Measurements from ENCODE around the gene CACNA2D1.

The CACNA2D1 gene

DNA sequence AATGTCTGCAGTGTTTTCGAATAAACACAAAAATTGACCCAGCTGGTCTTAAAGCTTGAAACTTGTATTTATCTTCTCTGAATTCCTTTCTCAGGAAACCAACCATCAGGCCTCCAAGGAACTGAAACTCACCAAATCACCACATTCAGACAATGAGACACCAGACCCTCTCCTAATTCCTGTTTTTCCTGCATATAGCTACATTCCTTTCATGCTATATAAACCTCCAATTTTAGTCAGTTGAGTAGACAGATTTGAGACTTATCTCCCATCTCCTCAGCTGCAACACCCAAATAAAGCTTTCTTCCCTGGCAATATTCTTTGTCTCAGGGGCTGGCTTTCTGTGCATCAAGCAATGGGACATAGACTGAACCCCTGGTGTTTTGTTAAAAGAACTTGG is 317.0 kb downstream of the CACNA2D1 start:
- no peak for DNase-seq (ENCODE audit: low spot score)
- no peak for FAIRE-seq

DNA sequence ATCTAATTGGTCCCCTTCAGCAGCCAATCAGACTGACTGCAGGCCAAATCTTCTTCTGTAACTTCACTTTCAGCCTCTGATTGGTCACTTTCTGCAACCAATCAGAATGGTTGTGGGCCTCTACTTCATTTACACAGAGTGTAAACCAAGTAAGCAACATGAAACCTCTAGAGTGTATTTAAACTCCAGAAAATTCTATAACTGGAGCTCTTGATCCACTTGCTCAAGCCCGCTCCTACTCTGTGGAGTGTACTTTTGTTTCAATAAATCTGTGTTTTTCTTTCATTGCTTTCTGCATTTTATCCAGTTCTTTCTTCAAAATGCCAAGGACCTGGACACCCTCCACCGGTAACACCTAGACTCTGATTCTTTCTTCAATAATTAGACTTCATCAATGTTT is 319.1 kb downstream of the CACNA2D1 start:
- FAIRE-seq = no peak

DNA sequence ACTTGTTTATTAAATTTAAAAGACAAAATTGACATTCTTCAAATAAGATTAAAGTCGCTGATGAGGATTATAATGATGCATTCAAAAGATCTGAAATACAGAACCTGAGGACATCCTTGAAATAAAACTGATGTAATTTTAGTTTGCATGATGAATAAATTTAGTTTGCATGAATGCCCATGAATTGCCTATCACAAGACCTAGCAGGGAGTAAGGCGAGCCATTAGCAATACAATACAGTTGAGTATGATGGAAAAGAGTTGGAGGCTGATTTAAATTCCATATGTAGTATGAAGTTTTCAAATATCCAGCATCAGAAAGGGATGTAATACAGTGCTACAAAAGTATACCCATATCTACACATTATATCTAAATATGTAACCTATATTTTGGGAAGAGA is 321.3 kb downstream of the CACNA2D1 start:
- no peak for FAIRE-seq

More for the DNA sequence above, 319.1 kb downstream of the CACNA2D1 start:
- DNase-seq (ENCODE audit: low spot score) = no peak

DNA sequence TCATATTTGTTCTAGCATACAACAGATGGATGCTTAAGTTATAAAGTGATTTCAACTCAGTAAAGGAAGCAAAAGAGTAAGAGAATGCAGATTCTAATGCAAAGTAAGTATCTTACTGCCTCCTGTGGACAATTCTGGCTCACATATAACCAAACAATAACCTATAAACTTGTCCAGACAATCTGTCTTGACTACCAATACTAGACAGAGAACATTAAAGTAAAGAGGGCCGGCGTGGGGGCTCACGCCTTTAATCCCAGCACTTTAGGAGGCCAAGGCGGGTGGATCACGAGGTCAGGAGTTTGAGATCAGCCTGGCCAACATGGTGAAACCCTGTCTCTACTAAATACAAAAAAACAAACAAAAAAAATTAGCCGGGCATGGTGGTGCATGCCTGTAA is 329.3 kb downstream of the CACNA2D1 start:
- no peak for FAIRE-seq
- DNase-seq (ENCODE audit: low spot score) = no peak

More for the DNA sequence above, 321.3 kb downstream of the CACNA2D1 start:
- DNase-seq (ENCODE audit: low spot score) = no peak

DNA sequence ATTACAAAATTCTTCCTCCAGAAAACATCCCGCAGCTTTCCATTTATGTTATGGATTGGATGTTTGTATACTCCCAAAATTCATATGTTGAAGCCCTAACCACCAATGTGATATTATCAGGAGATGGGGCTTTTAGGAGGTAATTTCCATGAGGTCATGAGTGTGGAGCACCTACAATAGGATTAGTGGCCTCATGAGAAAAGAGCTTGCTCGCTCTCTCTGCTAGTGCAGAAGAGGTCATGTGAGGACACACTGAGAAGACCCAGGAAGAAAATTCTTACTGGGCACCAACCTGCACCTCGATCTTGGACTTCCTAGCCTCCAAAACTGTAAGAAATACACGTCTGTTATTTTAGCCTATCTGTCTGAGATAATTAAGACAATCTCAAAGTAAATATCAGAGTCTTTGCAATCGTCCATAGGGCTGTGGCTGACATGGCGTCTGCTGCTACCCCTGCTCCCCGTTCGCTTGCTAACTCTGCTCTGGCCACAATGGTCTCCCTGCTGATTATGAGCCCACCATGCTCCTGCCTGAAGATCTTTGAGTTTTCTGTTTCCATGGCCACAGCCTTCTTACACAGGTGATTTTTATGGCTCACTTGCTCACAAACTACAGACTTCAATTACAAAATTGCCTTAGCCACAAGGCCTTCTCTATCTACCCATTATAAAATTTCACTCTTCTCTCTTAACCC is 333.3 kb downstream of the CACNA2D1 start:
- DNase-seq (ENCODE audit: low spot score) (no peak), FAIRE-seq (no peak)

DNA sequence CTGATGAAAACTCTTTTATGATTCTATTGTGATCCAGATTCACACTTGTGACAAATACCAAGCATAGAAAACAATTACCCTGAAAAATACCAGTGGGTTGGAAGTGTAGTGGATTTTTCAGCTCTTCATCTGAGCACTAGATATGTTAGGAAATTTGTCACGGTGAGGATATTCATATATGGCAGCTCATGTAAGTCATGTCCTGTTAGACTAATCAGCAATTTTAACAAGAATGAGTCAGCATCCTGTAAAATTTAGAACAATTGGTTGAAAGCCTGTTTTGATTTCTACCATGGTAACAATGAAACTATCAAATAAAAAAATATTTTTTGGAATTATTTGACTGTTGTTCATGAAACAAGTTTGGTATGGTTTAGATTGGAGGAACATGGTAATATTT is 334.3 kb downstream of the CACNA2D1 start:
- DNase-seq (ENCODE audit: low spot score) (peak; percentile 18), FAIRE-seq (no peak)

DNA sequence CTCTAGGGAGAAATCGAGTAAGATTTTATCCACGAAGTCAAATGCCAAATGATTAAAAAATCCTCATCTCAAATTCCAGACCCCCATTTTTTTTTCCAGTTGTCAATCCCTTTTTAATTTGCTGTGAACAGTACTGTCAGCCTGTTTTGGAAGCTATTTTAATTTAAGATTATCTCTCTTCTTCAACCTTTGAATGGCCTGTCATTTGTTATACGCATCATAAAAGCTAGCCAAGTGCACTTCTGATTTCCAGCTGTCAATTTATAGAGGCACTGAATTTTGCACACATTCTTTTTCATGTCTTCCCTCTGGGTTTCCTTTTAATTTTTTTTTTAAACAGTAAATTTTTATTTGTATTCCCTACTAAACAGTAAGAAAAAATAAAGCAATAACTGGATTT is 337.4 kb downstream of the CACNA2D1 start:
- DNase-seq (ENCODE audit: low spot score) (no peak), FAIRE-seq (no peak)

DNA sequence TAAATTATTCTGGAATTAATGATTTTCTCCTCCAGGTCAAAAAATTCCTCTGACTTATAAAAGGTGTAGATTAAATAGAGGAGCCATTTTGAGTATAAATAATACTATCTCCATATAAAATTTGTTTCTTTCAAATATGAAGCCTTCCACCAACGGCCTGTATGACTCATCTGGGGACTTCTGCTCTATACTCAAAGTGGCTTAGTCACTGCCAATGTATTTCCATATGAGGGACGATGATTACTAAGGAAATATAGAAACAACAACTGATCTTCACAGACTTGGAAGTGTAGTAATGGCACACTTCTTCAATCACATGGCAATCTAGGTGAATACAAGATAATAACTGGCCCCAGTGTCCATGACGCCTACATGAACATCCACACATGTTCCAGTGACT is 338.1 kb downstream of the CACNA2D1 start:
- DNase-seq (ENCODE audit: low spot score) = peak; percentile 54
- peak; percentile 52 for FAIRE-seq

DNA sequence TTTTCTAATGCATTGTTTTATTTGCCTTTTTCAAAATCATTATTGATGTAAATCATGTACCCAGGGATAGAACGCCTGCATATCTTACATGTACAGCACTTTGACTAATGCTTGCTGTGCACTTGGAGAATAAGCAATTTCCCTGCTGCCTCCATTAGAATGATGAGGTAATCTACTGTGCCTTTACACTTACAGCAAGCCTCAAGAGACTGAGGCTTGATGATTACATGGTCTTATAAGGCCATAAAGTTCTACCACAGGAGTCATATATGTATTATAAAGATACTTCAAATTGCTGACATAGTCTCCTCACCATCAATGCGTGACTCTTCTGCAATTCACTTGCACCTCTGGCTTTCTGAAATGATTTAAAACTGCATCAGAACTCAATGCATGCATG is 345.2 kb downstream of the CACNA2D1 start:
- no peak for DNase-seq (ENCODE audit: low spot score)
- FAIRE-seq = no peak

DNA sequence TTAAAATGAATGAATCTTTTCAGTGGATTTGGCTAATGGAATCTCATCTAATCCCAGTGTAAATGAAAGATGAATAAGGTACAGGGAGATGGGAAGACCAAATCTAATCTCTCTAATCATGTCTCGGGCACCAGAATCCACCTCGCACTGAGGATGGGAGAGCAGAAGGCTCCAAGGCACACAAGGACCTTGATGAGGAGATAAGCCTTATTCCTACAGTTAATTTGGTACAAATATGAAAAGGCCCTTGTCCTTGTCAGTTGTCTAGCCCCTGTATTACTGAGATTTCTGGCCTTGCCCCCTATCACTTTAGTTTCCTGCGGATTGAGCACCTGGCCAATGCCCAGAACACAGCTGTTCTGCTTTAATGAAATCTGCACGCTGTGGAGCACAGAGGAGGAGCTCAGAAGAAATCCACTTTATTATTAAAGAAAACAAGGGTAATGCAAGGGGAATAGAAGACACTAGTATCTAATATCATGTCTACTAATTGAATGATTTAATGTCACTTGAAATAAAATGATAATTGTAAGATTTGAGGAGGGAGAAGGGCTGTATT is 352.4 kb downstream of the CACNA2D1 start:
- FAIRE-seq (no peak), DNase-seq (ENCODE audit: low spot score) (no peak)

DNA sequence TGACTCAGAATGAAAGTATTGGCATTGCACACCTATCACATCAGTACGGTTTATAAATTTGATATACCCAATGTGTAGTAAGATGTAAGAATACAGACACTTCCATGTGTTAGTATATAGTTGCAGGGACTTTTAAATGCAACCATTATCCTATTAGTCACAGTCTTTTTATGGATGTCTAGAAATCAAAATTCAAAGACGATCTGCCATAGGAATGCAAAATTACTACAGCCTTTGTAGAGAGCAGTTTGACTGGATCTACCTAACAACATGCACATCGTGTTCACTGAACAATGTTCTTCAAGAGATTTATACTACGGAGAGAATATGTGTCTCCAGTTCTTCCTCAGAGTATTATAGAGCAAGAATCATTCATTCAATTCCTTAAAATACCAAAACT is 356.5 kb downstream of the CACNA2D1 start:
- FAIRE-seq = no peak

DNA sequence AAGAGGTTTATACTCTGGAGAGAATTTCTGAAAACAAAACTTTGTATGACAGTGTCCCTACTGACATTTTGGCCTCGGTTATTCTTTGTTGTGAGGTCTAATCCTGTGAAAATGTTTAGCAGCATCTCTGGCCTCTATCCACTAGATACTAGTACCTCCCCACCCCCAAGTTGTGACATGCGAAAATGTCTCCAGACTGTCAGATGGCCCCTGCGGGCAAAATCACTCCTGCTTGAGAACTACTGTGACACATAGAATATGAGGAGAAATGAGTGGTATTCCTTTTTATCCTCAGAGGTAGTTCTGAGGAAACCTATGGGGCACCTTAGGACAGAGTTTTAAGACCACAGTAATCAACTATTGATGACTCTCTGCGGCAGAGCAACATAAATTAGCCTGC is 358.5 kb downstream of the CACNA2D1 start:
- FAIRE-seq (no peak), DNase-seq (ENCODE audit: low spot score) (no peak)

More for the DNA sequence above, 356.5 kb downstream of the CACNA2D1 start:
- DNase-seq (ENCODE audit: low spot score) = no peak

DNA sequence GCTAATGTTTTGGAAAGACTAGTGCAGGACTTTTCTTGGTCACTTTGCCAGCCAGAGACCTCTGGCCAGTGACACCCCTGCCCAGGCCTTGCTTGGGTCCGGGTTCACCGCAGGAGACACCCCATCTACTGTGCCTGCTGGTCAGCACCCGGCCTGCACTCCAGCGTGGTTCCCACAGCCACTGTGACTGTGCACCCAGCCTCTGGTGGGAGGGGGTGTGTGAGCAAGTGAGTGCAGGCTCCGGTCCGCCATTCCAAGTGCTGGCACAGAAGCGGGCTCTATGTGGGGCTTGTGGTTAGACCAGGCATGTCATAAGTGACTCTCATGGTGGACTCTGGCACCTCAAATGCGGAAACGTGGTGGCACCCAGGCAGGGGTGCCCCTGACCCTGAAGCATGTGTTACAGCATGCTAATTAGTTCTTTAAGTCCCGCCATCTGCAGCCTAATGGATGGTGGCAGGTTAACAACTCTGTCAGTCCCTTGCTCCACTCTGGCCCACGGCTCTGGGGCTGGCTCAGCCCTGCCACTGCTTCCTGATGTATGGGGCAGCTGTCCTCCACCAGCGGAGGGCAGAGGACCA is 361.8 kb downstream of the CACNA2D1 start:
- DNase-seq (ENCODE audit: low spot score) (no peak), FAIRE-seq (peak; percentile 42)

DNA sequence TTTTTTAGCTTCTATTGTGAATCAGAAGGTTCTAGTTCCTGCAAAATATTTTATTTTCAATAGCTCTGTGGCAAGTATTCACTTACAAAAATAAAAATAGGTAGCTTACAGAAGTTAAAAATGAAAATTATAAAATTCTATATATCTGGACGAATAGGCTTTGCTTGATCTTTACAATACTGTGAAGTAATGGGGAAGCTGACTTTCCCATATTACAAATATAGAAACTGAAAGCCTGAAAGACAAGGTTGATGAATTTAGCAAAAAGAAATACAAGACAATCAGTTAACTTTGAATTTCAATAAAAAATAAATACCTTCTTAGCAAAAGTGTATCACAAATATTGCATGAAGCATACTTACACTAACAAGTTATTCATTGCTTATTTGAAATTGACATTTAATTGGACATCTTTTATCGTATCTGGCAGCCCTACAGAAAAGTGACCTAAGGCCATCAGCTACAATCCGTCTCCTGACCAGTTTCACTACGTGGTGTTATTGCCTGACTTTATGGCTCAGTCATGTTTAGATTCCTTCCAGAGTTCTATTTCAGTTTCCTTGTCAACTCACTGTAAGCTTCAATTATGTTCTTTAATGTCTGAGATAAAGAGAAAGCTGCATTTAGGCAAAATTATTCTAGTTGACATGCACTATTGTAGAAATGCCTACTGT is 363.2 kb downstream of the CACNA2D1 start:
- DNase-seq (ENCODE audit: low spot score) (no peak), FAIRE-seq (peak; percentile 30)

DNA sequence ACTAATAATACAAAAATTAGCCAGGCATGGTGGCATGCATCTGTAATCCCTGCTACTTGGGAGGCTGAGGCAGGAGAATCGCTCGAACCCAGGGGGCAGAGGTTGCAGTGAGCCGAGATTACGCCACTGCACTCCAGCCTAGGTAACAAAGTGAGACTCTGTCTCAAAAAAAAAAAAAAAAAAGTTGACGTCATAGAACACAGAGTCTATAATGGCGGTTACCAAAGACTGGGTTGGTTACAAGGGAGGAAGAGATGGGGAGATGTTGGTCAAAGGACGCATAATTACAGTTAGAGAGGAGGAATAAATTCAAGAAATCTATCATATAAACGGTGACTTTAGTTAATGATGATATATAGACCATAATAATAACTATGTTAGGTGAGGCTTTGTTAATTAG is 364.1 kb downstream of the CACNA2D1 start:
- FAIRE-seq (no peak), DNase-seq (ENCODE audit: low spot score) (no peak)

DNA sequence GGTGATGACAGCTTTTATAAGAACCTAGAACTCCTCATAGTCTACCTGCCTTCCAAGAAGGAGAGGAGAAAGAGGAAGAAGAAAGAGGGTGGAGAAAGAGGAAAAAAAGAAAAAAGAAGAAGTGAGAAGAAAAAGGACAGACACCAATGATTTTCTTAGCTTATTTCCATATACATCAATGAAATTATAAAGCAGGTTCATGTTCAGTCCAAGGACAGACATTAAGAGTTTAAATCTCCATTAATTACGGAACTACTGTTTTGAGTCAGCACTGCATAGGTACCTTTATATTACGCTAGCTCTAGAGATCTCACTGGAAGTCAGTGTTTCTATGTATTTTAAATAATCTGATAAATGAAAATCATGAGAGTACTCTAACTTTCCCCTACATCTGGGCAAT is 364.8 kb downstream of the CACNA2D1 start:
- FAIRE-seq (no peak), DNase-seq (ENCODE audit: low spot score) (no peak)

DNA sequence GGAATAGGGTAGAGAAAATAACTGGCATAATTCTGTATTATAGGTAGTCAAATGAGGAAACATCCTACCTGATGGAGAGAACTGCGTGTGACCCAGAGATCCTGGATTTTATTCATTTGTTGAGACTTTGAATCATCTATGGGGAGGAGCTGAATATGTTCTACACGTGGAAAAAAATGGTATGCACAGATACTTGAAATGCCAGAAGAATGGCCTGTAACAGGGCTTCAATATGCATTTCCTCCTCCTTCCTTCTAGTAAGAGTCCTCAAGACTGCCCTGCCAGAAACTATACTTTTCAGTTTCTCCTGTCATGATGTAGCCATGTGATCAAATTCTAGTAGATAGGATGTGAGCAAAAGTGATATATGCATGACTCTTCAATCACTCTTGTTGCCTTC is 372.1 kb downstream of the CACNA2D1 start:
- FAIRE-seq = no peak
- DNase-seq (ENCODE audit: low spot score) = no peak

DNA sequence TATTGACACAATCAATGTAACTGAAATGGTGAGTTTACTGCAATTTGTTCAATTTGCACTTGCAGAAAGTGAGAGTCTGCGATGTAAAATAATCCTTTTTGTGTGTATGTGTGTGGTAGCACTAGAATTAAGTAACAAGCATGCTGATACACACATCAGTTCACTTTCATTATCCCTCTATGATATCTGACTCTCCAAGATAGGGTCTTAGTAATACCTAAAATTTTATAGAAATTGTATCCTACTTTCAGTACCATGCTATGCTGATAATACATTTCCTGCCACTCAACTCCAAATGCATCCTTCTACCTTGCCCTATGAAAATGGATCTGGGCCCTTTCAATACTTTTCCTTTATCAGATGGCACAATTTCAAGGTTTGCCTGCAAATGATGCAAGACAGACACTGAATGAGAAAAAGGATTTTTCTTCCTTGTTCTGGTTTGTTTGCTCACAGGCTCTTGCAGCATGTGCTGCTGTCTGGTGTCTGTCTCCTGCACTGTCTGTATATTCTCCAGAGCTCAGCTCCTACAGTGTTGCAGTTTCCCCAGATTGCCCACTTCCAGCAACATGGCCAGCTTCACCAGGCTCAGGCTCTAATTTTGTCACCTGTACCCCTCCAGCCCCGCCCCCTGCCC is 375.8 kb downstream of the CACNA2D1 start:
- FAIRE-seq = no peak
- no peak for DNase-seq (ENCODE audit: low spot score)

DNA sequence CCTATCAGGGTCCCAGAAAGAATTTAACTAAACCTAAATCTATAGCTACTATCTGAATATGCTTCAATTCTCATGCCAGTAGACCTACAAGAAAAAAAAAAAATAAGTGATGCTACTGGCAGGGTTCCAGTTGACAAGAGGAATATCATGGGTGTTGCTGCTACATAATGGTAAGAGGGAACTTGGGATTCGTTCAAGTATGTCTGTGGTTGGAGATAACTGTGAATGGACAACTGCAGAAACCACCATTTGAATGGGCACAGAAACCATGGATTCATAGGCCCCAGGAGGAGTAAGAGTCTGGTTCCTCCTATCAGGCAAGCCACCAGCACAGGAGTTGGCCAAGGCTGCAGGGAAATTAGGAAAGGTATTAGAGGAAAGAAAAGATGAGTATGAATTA is 386.1 kb downstream of the CACNA2D1 start:
- FAIRE-seq (no peak), DNase-seq (ENCODE audit: low spot score) (no peak)

DNA sequence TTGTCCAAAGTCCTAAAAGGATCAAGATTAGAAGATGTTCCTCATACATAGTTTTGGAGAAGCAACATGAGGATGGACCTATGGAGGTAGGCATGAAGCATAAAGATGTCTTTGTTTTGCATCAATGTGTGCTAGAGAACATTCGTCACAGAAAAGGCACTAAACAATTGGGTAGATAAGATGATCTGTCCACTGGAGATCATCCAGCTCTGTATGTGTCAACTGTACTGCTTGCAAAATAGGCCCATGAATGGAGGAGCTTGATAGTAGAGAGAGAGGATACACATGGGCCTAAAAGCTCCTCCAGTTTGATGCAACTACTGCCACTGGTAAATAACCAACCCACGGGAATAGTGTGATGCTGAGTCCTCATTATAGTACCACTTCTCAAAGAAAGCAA is 387.3 kb downstream of the CACNA2D1 start:
- FAIRE-seq (peak; percentile 73), DNase-seq (ENCODE audit: low spot score) (no peak)

DNA sequence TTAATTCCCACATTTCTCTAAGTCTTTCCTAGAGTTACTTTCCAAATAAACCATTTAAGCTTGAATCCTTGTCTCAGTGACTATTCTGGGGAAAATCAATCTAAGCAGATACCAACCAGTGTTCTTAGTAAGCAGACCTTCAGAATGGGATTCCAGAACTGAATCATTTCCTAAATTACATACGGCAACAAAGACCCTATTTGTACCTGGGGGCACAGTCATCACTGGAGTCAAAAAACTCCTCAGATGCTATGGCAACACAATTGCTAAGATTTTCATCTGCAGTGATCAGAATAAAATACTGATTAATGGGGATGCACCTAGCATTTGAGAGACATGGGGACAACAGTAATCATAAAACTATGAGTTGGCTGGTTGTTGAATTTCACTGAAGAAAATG is 389.0 kb downstream of the CACNA2D1 start:
- DNase-seq (ENCODE audit: low spot score) (no peak), FAIRE-seq (no peak)

DNA sequence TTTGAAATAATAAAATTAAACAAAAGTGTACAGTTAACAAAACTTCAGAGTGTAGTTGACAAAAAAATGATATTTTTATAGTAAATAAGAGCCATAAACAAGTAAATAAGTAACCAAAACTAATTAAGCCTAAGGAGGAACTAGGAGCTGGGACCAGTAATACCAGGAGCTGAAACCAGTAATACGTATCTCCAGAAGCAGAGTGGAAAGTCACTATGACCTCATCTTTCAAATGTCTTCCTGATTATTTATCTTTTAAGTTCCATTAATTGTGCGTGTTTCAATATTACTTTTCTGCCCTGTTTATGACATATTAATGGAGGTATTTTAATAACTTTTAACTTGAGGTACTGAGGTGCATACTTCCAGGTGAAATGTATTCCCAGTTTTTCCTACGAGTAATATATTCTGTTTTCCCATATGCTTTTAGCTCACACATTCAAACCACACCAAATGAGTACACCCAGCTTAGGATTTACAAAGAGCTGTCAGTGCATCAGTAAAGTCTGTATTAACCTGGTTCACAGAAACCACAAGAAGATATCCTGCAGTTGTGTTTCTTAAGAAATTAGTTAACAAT is 390.0 kb downstream of the CACNA2D1 start:
- no peak for DNase-seq (ENCODE audit: low spot score)
- no peak for FAIRE-seq

Data from urothelium cell line (cell line).